ENCODE measurements around the gene TEAD3. TPM values are rescaled to one million over a fixed set of nuclear protein-coding genes. Genes with fewer than 3 reads are reported as not detected.
"Not testable (repeated sequence)": the region's sequence is repeated elsewhere in the genome, so short reads cannot be mapped to it uniquely, and the experiment has no call there.

TEAD3 gene
- total RNA-seq, 1 donor from 2014 or later = 43.4 TPM

DNA sequence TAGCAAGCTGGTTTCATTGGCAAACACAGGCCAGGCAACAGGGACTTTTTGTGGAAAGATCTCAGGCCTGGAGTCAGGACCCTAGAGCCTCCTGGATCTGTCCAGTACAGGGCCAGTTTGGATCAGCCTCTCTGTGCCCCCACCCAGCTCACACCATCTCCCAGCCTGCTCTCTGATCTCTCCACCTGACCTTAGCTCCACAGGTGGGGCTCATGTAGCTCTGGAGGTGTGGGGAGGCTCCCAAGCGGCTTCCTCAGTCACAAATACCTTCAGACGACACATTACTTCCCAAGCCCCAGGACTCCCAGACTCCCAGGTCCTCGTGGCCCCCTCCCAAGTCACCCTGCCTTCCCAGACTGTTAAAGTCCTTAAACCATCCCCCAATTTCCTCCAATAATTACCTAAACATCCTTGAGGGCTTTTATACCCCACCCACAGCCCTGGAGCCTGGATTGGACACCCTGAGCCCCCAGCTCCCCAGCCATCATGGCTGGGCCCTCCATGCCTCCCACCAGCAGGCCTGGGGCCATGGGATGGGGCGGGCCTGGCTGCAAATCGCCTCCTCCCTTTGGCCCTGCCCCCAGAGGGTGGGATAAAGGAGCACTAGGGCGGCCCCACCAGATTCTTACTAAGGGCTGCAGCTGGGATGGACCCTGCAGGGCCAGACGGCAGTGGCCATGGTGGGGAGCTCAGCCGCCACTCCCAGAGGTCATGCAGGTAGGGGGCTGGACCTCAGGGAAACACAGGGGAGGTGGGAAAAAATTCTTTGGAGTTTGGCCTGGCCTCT, 60.6 kb downstream of the TEAD3 start:
- Mint-ChIP-seq H3K9me3 (ENCODE audit: low read depth) (no peaks in the 10 kb centered on the region), H3K27me3 (no peaks in the 10 kb centered on the region), H3K4me3 (ENCODE audit: low read depth) (no peak overlapping the region), H3K4me1 (ENCODE audit: low read depth) (no peaks in the 10 kb centered on the region), H3K27ac (no peak overlapping the region), H3K36me3 (ENCODE audit: insufficient read depth) (no peaks in the 10 kb centered on the region)
- DNase-seq (ENCODE audit: low spot score, unreplicated experiment) = no peak
- TF ChIP-seq, protein P1, sequence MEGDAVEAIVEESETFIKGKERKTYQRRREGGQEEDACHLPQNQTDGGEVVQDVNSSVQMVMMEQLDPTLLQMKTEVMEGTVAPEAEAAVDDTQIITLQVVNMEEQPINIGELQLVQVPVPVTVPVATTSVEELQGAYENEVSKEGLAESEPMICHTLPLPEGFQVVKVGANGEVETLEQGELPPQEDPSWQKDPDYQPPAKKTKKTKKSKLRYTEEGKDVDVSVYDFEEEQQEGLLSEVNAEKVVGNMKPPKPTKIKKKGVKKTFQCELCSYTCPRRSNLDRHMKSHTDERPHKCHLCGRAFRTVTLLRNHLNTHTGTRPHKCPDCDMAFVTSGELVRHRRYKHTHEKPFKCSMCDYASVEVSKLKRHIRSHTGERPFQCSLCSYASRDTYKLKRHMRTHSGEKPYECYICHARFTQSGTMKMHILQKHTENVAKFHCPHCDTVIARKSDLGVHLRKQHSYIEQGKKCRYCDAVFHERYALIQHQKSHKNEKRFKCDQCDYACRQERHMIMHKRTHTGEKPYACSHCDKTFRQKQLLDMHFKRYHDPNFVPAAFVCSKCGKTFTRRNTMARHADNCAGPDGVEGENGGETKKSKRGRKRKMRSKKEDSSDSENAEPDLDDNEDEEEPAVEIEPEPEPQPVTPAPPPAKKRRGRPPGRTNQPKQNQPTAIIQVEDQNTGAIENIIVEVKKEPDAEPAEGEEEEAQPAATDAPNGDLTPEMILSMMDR (IDR thresholded peaks at IDR 0.05; ENCODE audit: unreplicated experiment) = no peak

DNA sequence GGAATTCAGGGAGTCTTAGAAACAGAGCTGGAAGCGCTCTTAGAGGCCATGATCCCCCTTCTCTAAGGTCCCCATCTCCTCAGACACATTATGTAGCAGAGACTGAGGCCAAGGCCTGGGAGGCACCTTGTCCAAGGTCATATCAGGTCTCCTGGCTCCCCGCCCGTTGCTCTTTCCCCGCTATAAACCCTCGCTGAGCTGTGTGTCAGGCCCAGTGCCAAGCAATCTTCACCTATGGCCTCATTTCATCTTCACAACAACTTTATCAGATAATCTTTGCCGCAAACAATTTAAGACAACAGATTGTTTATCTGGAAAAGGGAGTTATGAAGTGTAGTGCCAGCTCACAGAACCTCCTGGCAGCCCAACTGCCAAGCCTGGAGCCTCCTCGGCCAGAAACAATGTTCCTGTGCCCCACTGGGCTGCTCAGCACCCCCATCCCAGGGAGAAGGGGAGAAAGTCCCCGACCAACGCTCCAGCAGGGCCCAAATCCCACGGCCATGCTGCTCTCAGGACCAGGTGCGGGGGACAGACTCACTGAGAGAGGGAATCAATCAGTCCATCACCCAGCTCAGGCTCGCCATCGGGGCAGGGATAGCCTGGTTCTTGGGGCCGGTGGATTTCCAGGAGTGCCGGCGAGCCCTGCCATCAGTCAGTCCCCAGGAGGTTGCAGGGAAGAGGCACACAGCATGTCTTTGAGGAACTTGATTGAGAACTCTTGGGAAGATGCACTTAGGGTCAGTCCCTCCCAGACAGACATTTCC, 61.6 kb downstream of the TEAD3 start:
- TF ChIP-seq, protein P1 (IDR thresholded peaks at IDR 0.05; ENCODE audit: unreplicated experiment) = no peak
- no peak for DNase-seq (ENCODE audit: low spot score, unreplicated experiment)
- H3K4me1 Mint-ChIP-seq (ENCODE audit: low read depth) = no peaks in the 10 kb centered on the region
- H3K36me3 Mint-ChIP-seq (ENCODE audit: insufficient read depth) = no peaks in the 10 kb centered on the region
- H3K27me3 Mint-ChIP-seq = no peaks in the 10 kb centered on the region
- H3K9me3 Mint-ChIP-seq (ENCODE audit: low read depth) = no peaks in the 10 kb centered on the region
- H3K4me3 Mint-ChIP-seq (ENCODE audit: low read depth) = no peak overlapping the region
- H3K27ac Mint-ChIP-seq = no peak overlapping the region

DNA sequence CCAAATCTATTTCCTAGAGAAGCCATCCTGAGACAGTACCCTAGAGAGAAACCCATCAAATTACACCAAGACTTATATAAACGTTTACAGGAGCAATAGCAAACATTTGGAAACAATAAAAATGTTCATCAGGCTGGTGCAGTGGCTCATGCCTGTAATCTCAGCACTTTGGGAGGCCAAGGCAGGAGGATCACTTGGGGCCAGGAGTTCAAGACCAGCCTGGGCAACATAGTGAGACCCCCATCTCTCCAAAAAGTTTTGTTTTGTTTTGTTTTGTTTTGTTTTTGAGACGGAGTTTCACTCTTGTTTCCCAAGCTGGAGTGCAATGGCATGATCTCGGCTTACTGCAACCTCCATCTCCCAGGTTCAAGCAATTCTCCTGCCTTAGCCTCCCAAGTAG, 64.2 kb downstream of the TEAD3 start:
- H3K4me1 Mint-ChIP-seq (ENCODE audit: low read depth); H3K27me3 Mint-ChIP-seq; H3K4me3 Mint-ChIP-seq (ENCODE audit: low read depth); DNase-seq (ENCODE audit: low spot score, unreplicated experiment); H3K27ac Mint-ChIP-seq; H3K36me3 Mint-ChIP-seq (ENCODE audit: insufficient read depth); H3K9me3 Mint-ChIP-seq (ENCODE audit: low read depth): not testable (repeated sequence)

DNA sequence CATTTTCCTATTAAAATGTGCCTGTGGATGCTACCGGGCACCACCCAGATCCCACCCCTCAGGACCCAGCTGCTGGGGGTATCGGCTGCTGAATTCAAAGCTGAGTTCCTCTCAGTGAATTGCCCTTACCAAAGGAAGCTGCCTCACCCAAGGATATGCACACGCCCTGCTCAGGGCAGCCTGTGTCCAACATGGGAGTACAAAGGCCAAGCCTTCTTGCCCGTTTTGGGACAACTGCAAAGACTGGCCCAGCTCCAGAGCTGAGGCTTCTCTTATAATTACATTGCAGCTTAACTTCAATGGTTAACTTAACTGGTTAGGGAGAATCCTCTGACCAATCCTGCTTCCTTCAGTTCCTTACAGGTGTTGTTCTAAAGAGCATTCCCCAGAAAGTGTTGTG, 64.6 kb downstream of the TEAD3 start:
- no peak for DNase-seq (ENCODE audit: low spot score, unreplicated experiment)
- H3K9me3 Mint-ChIP-seq (ENCODE audit: low read depth) = no peaks in the 10 kb centered on the region
- no peak overlapping the region for H3K27ac Mint-ChIP-seq
- no peak overlapping the region for H3K4me3 Mint-ChIP-seq (ENCODE audit: low read depth)
- TF ChIP-seq, protein P1 (IDR thresholded peaks at IDR 0.05; ENCODE audit: unreplicated experiment) = no peak
- peaks cover 8% of the 10 kb centered on the region for H3K4me1 Mint-ChIP-seq (ENCODE audit: low read depth)
- peaks cover 7% of the 10 kb centered on the region for H3K36me3 Mint-ChIP-seq (ENCODE audit: insufficient read depth)
- H3K27me3 Mint-ChIP-seq = no peaks in the 10 kb centered on the region

DNA sequence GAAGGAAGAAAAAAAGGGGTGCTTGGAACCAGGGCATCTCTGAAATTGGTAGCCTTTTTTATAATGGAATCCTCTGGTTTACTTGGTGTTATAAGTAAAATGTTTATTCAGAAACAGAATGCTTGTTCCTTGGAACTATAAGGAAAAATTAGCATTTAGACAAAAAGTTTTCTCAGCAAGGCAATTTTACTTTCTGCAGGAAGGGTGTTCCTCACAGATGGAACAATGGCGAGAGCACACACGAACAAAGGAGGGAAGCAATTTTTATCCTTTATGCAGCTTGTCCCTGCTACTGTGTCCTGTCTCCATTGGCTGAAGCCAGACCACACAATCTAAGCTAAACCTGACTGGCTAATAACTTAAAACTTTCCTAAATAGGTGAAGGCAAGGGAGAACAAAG, 67.4 kb downstream of the TEAD3 start:
- no peaks in the 10 kb centered on the region for H3K27me3 Mint-ChIP-seq
- H3K4me1 Mint-ChIP-seq (ENCODE audit: low read depth) = peaks cover 8% of the 10 kb centered on the region
- TF ChIP-seq, protein P1 (IDR thresholded peaks at IDR 0.05; ENCODE audit: unreplicated experiment) = no peak
- H3K27ac Mint-ChIP-seq = no peak overlapping the region
- no peak overlapping the region for H3K4me3 Mint-ChIP-seq (ENCODE audit: low read depth)
- H3K36me3 Mint-ChIP-seq (ENCODE audit: insufficient read depth) = peaks cover 12% of the 10 kb centered on the region
- no peaks in the 10 kb centered on the region for H3K9me3 Mint-ChIP-seq (ENCODE audit: low read depth)
- no peak for DNase-seq (ENCODE audit: low spot score, unreplicated experiment)

Data from progenitor cell of endocrine pancreas (in vitro differentiated cells).